ENCODE measurements around the gene MPP3.

Gene MPP3

DNA sequence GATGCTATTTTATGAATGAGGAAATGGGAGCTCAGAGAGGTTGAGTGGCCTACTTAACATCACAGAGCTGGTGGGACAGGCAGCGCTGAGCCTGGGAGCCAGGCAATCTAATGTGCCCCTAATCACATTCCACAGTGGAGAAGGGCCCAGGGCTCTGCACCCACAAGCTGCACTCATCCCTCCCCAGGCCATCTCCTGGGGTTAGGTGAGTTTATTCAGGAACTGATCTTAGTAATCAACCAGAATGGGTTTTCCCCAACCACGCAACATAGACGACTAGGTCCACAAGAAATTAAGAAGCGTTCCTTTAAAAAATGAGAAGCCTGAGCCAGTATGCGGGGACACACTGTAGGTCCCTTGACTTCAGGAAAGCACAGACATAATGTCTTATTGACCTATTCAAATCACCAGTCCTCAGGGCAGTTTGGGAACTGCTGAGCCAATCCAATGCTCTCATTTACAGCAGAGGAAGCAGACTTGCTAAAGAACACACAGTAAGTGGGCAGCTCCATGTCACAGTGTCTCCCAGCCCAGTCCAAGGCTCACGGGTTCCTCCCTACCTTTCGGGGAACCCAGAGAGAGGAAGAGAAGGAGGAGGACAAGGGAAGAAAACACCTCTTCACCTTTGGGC is 2.3 kb downstream of the MPP3 start:
- no peak for DNase-seq

DNA sequence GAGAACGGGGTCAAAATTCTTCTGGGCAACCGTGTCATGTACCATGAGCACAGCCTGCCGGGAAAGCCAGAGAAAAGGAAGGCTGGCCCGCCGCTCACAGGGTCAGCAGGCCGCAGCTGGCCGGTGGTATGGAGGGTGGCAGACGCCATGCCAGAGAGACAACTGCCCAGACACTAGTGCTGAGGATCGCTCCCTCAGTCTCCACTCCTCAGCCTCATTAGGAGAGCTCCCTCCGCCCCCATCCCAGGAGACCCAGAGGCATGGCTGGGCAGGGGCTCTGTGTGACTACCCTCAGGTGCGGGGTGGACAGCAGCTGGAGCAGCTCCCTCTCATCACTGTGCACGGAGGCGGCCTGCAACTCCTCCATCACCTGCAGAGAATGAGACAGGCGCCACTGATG is 3.2 kb downstream of the MPP3 start:
- no peak for DNase-seq

DNA sequence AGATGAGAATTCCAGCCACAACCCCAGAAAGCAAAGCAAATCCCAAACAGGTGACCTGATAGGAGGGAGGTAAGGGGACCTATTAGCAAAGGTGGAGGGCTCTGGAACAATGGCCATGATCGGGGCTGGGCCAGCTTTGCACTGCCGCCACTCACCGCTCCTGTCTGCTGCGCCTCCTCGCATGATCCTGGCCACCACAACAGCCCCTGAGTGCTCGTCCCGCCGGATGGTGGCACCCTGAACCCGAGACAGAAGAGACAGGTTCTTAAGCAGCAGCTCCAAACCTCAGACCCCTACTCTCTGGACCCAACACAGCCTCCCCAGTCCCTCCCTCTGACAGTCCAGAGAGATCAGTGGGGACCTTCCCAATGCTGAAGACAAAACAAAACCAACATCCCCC is 5.3 kb downstream of the MPP3 start:
- no peak for DNase-seq

GRCh38 chr17:43826206-43826605 is 6.7 kb downstream of the MPP3 start:
- no peak for DNase-seq

- no peak for DNase-seq
Observed at GRCh38 chr17:43825567-43825966, 7.4 kb downstream of the MPP3 start.

DNA sequence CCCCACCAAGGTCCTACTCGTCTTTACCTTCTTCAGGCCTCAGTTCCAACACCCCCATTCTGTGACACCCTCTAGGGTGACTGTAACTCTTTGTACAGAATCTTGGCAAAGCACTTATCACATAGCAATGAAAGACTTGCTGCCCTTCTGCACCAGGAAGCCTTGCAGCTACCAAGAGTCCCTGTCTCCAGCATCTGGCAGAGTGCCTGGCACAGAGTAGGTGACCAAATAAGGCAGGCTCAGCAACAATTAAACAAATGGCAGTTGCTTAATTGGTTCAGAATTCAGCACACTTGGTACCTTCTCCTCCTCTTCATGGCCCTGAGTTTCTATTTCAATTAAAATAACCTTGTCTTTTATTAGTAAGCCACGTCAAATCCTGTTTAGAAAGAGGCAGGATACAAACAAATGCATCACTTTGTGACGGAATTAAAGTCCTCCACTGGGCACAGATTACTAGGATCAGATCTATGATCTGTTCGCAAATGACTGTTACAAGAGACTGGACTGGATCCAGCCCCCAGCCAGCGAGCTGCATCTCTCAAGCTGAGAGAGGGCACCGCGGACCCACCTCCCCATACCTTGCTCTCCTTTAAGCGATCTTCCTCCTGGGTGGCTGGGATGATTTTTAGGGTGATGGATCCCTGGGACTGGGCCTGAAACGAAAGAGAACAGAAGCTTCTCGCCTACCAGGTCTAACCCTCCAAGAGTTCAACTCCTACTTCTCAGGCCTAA is 9.4 kb downstream of the MPP3 start:
- DNase-seq, result no peak

DNA sequence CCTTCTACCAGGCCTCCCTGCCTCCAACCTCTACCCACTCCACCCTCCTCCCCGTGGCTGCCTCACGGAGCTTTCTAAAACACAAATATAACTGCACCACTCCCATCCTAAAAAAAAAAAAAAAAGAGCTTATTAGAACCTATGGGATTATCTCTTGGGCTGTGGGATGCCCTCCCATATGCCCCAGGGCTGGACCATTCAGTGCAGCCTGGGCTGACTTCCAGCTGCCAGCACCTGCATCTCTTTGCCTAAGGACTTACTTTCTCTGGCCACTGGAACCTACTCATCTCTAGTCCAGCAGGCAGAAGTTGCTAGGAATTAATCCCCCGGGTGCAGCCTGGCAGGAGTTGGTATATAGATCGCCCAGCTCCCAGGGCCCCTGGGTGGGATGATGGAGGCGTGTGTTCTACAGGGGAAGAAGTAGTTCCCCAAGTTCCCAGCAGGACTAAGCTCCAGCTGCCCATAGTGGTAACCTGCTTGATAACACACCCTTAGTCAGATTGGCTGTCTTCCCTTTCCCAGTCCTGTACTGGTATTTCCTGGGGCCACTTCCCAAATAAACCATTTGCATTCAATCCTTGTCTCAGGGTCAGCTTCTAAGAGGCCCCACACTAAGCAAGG is 10.3 kb downstream of the MPP3 start:
- no peak for DNase-seq

- peak; percentile 34 for DNase-seq
Observed at GRCh38 chr17:43820759-43821158, 12.2 kb downstream of the MPP3 start.

DNA sequence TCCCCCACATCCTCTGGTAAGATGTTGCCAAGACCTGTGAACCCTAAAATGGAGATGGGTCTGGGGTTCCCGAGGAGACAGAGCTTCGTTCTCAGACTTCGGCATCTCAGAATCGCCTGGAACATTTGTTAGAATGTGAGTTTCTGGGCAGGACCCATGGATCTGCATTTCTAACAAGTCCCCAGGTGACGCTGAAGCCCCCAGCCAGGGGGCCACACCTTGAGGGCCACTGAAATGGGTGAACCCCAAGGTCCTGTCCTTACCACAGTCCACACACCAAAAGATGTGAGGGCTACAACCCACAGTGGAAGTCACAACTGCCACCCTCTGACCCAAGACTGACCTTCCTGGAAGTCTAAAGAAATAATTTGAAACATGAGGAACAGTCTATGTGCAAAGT is 14.0 kb downstream of the MPP3 start:
- no peak for DNase-seq

GRCh38 chr17:43817826-43818225 is 15.1 kb downstream of the MPP3 start:
- DNase-seq, result no peak

DNA sequence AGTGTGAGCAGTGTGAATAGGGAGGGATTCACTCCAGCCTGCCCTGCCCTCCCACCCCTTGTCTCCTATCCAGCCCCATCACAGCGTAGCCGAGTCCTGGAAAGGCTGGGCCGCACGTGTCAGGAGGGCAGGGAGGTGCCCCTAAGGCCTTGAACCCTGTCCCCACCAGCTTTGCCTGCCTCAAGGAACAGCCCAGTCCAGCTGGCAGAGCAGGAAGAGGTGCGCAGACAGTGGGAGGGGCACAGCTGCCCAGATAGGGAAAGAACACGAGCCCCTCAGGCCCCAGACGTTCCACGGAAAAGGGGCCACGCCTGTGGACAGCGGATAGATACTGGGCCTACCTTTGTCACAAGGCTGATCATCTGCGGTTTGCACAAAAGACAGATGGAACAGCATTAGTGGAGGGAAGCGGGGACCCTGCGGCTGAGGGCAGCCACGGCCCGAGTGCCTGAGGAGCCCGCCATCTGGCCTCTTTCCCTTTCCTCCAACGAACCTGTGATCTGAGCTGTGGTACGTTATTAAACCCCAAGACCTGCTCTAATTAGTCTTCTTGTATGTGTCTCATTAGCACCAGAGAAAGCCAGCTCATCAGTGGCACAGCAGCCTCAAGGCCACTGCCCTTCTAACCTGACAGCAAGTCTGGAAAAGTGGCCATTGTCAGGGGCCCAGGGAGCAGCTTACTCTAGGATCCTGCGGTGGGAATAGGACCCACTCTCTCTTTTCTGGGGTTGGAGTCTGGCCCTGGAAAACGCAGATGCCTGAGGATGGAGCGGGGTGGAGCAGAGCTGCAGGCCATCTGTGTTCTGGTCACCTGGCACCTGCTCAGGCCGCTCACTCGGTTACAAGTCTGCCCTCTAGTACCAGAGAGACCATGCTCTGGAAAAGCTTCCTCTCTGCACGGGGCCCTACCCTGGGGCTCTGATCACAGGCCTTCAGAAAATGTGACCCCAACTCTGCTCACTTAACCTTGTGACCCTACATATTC is 16.3 kb downstream of the MPP3 start:
- DNase-seq, result no peak

GRCh38 chr17:43814714-43815113 is 18.2 kb downstream of the MPP3 start:
- no peak for DNase-seq

- DNase-seq, result peak; percentile 32
Observed at GRCh38 chr17:43814026-43814425, 18.9 kb downstream of the MPP3 start.

DNA sequence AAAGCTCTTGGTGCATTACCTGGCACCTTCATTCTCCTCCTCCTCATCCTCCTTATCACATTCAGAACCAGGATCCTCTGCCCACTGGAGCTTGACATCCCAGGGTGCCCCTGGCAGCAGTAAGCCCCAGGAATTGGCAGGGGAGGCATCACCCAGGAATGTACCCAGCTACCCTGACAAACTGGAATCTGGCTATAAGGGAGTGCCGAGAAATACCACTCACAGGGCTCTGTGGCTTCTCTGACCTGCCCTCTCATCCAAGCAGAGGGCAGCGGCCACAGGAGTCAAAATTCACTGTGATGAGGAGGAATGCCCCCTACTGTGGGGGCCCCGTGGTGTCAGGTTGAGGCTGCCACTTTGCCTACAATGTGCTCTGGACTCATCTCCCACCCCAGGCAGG is 19.6 kb downstream of the MPP3 start:
- DNase-seq, result no peak

DNA sequence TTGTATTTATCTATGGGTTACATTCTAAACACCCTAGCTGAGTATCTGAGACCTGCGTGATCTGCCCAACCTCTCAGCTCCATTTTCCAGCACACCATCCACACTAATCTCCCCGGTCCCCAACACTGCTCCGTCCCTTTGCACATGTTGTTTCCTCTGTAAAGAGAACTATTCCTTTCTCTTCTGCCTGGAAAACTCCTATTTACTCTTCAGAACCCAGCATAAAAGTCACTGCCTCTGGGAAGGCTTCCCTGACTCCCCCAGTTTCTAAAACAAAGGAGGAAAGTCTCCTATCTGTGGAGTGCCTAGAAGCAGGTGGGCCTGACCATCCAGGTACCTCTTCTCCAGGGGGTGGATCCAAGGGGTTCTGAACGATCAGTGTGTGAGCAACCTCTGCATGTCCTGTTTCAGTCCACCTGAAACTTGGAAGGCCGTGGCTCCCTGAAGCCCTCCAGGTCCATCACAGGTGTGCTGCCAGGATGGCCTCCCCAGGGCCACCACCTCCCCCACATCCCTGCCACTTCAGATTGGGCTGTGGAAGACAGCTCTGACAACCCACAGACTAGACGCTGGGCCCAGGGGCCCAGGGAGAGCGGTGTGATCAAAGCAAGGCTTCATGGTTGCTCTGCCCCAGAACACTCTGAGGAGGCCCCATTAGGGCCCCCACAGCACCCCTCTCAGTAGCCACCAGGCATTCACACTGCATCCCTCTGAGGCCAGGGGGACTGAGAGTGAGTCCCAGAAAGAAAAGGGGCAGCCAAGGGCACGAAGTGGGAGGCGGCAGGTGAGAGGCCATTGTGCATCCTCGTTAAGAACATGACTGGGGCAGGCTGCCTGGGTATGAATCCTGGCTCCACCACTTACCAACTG is 20.3 kb downstream of the MPP3 start:
- DNase-seq, result no peak

- no peak for DNase-seq
Observed at GRCh38 chr17:43810823-43811222, 22.1 kb downstream of the MPP3 start.

DNA sequence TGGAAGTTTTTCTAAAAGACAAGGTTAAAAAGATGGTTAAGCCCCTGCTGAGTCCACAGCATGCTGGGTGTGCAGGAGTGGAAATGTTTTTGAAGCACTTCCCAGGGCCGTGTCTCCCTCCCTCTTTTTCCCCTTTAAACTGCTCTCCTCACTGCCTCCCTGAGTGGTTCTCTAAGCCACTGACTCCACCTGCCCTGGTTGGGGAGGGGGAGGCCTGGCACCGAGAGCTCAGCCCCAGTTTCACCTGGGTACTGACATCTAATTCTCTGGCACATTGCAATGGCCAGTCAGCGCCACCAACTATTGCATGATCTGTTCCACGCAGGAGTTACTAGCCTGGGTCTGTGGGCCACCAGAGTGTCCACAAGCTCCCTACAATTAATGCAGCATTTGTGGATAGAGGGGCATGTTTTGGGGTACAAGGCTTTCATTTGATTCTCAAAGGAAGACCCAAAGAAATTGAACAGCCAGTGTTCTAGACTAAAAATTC is 22.7 kb downstream of the MPP3 start:
- DNase-seq, result no peak

- no peak for DNase-seq
Observed at GRCh38 chr17:43809121-43809520, 23.8 kb downstream of the MPP3 start.

DNA sequence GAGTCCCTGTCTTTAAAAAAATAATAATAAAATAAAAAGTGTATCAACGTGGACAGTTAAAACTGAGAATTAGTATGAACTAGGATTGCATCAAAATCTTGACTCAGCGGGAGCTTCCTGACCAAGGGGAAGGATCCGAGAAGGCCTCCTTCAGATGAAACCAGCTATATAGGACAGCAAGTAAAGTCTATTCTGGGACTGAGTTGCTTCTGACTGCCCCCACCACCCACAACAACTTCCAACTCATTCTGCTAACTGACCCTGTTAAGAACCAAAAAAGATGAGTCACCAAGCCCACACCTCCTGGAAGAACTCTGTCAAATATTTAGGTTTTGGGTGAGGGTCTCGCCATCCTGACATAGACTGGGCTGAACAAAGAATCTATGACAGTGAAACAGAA is 24.9 kb downstream of the MPP3 start:
- DNase-seq, result no peak

GRCh38 chr17:43805117-43805516 is 27.8 kb downstream of the MPP3 start:
- no peak for DNase-seq

GRCh38 chr17:43803758-43804157 is 29.2 kb downstream of the MPP3 start:
- no peak for DNase-seq

DNA sequence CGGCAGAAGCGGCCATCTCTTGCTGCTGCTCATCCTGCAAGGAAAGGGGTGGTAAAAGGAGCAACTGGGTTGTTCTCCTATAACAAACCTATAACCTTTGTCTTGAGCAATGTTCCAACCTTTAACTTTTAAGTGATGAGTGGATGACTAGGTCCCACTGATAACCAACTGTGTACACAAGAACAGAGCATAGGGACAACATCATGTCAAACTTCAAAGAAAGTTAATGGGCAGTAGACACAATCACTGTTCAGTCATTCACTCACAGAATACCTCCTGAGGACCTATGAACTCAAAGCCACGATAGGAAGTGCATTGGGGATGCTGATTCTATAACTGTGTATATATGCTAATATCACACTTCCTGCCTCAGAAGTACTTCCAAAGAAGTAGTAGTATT is 31.1 kb downstream of the MPP3 start:
- no peak for DNase-seq

Data from DMS53 (cell line).